K562 (cell line): Measurements from ENCODE around the gene PLA2G7. TPM values are rescaled to one million over a fixed set of nuclear protein-coding genes. Genes with fewer than 3 reads are reported as not detected.

Experiments
- GABPB1 ChIP-seq: sonication (generic); formaldehyde crosslinking; IDR thresholded peaks from 2 replicates; pipeline ENCODE4 v1.8.0; 2022; ENCODE audit warnings: mild to moderate bottlenecking, missing genetic modification reagents
- HDAC1 ChIP-seq, 2 experiments: fragments of 450-650 bp; IDR thresholded peaks; 2 replicates each; pipeline ENCODE4 v1.6.1; 2016 to 2017; ENCODE audit warnings: inconsistent platforms in 1 of 2, mild to moderate bottlenecking in 1 of 2, moderate library complexity in 1 of 2
- NFIC ChIP-seq: fragments of 450-650 bp; IDR thresholded peaks from 2 replicates; pipeline ENCODE4 v1.6.1; 2017; ENCODE audit warnings: mild to moderate bottlenecking, inconsistent platforms
- NFIX ChIP-seq: fragments of 250-450 bp; sonication (Bioruptor Pico); IDR thresholded peaks from 2 replicates; pipeline ENCODE4 v1.4.0; 2020; ENCODE audit warnings: low read depth, mild to moderate bottlenecking, moderate library complexity
- NR2C2 ChIP-seq, 2 experiments: fragments of 200-800 bp in 1 of 2; sonication (Bioruptor generic) in 1 of 2; sonication (generic) in 1 of 2; formaldehyde crosslinking in 1 of 2; IDR thresholded peaks; 2 replicates each; pipeline versions ENCODE4 v1.6.1 to v1.8.0; 2016 to 2022; ENCODE audit warnings: mild to moderate bottlenecking in 1 of 2, missing compliant biosample characterization in 1 of 2, missing genetic modification characterization in 1 of 2, missing genetic modification reagents in 1 of 2
- SMAD1 ChIP-seq: fragments of 150-350 bp; IDR thresholded peaks from 2 replicates; pipeline ENCODE4 v1.6.1; 2014; ENCODE audit warnings: low read length, low read depth; ENCODE audit not compliant: partially characterized antibody
- SMARCB1 ChIP-seq: IDR thresholded peaks from 2 replicates; pipeline ENCODE4 v1.6.1; 2011; ENCODE audit warnings: improper control_type of control experiment, low read depth; ENCODE audit not compliant: insufficient read length
- ZBTB40 ChIP-seq, 2 experiments: fragments of 450-650 bp in 1 of 2; sonication (generic) in 1 of 2; formaldehyde crosslinking in 1 of 2; IDR thresholded peaks; 2 replicates each; pipeline versions ENCODE4 v1.7.1 to v1.9.0; 2016 to 2022; ENCODE audit warnings: inconsistent platforms in 1 of 2, mild to moderate bottlenecking in 1 of 2, missing genetic modification reagents in 1 of 2
- ZNF561 ChIP-seq: fragments of 450-650 bp; formaldehyde crosslinking; conservative IDR thresholded peaks from 2 replicates; pipeline ENCODE4 v1.4.0; 2020; ENCODE audit warnings: mild to moderate bottlenecking, moderate library complexity
- ZNF696 ChIP-seq: fragments of 250-450 bp; sonication (Bioruptor Pico); conservative IDR thresholded peaks from 2 replicates; pipeline ENCODE4 v1.4.0; 2020; ENCODE audit warnings: mild to moderate bottlenecking, moderate library complexity
- polyA plus RNA-seq, 8 experiments: library from polyadenylated mRNA; depleted of rRNA in 4 of 8; stranded (reverse) in 5 of 8; unstranded in 3 of 8; fragments of >200 nt; fragmentation: Nextera tagmentation in 2 of 8; fragmentation: Illumina TruSeq in 1 of 8; extraction: Ambion mirVana in 2 of 8; extraction: Trizol in 1 of 8; gene quantifications; 2 replicates each; pipeline versions ENCODE4 v1.2.1 to v1.2.3, GENCODE V29; 2011 to 2014; ENCODE audit warnings: inconsistent platforms in 1 of 8, missing spikeins in 1 of 8
- total RNA-seq, 7 experiments: library from RNA; depleted of rRNA in 6 of 7; stranded (reverse); fragments of >200 nt in 6 of 7; fragmentation: Illumina TruSeq in 2 of 7; extraction: Trizol in 2 of 7; gene quantifications; 2 replicates each; pipeline versions ENCODE4 v1.2.1 to v1.2.3, GENCODE V29; 2011 to 2021; ENCODE audit warnings: low replicate concordance in 1 of 7

Gene PLA2G7
- total and polyA plus RNA-seq, 9 of the 15 experiments (the other 6 are each of a cell fraction or from before 2014, with no cell fraction given): not detected

DNA sequence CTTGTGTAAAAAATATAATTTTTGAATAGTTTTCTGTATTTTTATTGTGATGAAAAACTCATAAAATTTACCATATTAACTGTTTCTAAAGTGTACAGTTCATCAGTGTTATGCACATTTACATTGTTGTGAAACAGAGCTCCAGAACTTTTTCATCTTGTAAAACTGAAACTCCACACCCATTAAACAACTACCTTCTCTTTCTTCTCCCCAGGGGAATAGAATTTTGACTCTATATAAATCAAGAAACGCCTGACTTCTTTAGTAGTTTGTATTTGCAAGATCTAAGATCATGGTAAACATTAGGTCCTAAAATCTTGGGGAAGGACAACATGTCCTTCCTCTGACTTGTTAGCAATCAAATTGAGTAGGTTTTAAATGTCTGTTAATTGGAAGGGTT lies 20.7 kb upstream of the PLA2G7 start (continued):
- no peak for TF ChIP-seq NR2C2 (CRISPR knock-in tag; IDR thresholded peaks at IDR 0.05)
- no peak for TF ChIP-seq NR2C2 (tag; IDR thresholded peaks at IDR 0.05)
- no peak for TF ChIP-seq SMAD1
- TF ChIP-seq HDAC1 (IDR thresholded peaks at IDR 0.05): no peak
- no peak for TF ChIP-seq NFIX (CRISPR knock-in tag)
- no peak for TF ChIP-seq ZNF696 (CRISPR knock-in tag)
- no peak for TF ChIP-seq GABPB1 (CRISPR knock-in tag)
- no peak for TF ChIP-seq ZNF561 (CRISPR knock-in tag)
- TF ChIP-seq NFIC: no peak
- TF ChIP-seq SMARCB1: no peak
- no peak for TF ChIP-seq ZBTB40 (IDR thresholded peaks at IDR 0.05)
- TF ChIP-seq ZBTB40 (CRISPR knock-in tag; IDR thresholded peaks at IDR 0.05): no peak
